HG02870 (cell line): ENCODE results near the gene TMEM217.
"Not testable (repeated sequence)": the region's sequence is repeated elsewhere in the genome, so short reads cannot be mapped to it uniquely, and the experiment has no call there.

Experiments used
- ATAC-seq: cut with Tn5 transposase; IDR thresholded peaks from one replicate; pipeline ENCODE4 v1.9.1; 2021; ENCODE audit warnings: mild to moderate bottlenecking, moderate library complexity; ENCODE audit not compliant: unreplicated experiment

Gene TMEM217

DNA sequence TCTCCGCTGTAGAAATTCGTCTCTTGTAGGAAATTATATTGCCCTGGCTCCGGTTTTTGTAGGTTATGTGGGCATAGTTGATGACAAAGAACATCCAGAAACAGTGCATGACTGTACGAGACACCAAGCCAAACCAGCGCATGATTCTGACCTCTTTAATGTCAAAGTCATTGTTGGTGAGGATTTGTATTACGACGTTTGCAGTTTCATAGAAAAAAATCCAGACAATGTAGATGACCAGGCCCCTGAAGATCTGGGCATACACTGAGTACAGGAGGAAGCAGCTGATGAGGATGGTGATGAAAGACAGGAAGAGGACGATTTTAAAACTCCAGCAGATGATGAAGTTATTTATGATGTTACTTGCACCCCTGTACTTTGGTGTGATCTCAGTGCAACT lies 39.4 kb downstream of the TMEM217 start:
- ATAC-seq: no peak

DNA sequence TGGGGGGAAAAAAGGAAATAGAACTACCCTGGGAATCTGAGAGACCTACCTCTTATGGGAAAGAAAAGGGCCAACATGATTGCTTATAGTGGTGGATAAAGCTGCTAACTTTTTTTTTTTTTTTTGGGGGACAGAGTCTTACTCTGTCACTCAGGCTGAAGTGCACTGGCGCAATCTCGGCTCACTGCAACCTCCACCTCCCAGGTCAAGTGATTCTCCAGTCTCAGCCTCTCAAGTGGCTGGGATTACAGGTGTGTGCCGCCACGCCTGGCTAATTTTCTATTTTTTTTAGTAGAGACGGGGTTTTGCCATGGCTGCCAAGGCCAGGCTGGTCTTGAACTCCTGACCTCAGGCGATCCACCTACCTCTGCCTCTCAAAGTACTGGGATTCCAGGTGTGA lies 39.9 kb downstream of the TMEM217 start:
- no peak for ATAC-seq

DNA sequence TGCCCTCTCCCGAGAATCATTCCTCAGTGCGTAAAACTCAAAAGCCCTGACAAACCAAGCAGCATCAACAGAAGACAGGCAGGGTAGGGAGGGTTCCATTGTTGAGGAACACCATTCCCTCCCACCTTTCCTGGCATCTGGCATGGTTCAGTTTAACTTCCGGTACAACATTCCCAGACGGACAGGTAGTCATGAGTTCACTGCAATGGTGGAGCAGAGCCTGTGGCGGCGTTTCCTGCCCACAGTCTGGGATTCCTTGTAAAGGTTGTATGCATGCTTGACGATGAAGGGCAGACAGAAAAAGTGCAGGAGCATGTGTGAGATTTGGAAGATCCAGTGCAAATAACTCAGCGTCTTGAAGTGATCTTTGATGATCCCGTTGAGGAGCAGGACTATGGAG lies 45.7 kb downstream of the TMEM217 start:
- no peak for ATAC-seq

DNA sequence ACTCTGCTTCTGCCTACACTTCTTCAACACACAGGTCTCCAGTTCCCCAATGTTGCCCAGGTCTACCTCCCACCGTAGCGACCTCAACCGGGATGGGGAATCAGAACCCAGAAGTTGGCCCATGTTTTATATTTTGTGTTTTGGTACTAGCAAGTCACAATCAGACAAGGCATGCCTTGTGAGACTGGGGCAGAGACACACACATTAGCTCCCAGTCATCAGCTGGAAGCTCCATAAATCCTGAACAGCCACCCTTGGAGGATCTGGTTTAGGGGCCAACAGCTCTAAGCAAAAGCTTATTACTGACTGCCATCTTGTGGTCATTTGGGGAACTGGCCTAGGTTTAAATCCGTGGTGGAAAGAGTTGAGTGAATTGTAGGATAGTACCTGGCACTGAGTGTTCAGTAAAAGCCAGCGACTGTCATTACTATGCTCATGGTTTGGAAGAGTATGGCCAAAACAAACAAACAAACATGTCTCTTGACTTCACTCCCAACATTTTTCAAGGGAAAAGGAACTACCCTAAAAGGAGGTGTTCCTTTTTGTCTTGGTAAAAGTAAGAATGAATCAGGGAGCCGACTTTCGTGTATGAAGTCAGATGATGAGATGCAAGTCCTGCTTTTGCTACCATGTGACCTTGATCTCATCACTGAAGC lies 47.5 kb downstream of the TMEM217 start:
- ATAC-seq: no peak

DNA sequence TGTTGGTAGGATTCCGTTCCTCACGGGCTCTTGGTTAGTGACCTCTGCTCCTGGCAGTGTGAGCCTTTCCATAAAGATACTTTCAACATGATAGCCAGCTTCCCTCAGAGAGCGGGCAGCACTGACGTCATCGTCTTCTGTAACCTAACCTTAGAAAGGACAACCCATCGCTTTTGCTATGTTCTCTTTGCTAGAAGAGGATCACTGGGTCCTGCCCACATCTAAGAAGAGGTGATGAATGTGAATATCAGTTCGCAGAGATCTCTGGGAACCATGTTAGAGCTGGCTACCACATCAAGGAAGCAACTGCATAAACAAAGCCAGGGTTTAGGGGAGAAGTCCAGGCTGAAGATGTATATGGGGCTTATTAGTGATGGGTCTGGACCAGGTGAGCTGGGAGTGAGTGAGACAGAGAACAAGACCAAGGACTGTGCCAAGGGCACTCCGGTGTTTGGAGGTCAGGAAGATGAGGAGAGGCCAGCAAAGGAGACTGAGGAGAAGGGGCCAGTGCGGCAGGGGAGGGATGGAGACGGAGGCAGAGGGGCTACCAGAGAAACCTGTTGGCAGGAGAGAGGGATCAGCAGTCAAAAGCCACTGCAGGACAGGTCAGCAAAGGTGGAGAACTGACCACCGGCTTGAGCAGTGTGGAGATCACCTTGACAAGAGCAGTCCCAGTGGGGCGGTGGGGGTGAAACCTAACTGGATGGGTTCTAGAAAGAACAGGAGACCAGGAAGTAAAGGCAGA lies 48.3 kb downstream of the TMEM217 start:
- ATAC-seq: no peak

DNA sequence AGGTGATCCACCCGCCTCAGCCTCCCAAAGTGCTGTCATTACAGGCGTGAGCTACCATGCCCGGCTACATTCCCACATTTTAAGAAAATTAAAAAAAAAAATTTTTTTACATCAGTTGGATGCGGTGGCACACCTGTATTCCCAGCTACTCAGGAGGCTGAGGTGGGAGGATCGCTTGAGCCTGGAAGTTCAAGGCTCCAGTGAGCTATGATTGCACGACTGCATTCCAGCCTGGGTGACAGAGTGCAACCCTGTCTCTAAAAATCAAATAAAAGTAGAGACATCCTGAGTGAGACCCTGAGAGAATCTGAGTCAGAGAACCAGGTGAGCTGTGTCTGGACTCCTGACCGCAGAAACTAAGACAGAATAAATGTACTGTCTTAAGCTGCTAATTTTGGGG lies 49.2 kb downstream of the TMEM217 start:
- ATAC-seq: no peak

DNA sequence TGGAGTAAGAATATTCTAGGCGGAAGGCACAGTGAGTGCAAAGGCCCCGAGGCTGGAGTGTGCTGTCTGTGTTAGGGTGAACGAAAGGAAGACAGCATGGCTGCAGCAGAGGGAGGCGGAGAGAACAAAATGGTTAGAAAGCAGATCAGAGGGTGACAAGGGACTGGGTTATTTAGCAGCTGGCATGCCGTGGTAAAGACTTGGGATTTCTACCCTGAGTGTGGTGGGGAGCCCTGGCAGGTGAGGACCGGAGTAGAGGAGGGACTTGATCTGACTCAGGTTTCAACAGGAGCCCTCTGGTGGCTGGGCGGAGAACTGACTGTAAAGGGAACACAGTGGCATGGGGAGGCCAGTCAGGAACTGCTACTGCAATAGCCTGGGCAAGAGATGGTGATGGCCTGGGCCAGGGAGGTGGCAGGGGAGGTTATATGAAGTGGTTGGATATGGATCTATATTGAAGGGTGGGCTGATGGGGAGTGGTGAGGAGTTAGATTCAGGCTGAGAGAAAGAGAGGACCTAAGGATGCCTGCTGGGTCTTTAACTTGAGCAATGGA lies 50.0 kb downstream of the TMEM217 start:
- ATAC-seq: peak; percentile 63

DNA sequence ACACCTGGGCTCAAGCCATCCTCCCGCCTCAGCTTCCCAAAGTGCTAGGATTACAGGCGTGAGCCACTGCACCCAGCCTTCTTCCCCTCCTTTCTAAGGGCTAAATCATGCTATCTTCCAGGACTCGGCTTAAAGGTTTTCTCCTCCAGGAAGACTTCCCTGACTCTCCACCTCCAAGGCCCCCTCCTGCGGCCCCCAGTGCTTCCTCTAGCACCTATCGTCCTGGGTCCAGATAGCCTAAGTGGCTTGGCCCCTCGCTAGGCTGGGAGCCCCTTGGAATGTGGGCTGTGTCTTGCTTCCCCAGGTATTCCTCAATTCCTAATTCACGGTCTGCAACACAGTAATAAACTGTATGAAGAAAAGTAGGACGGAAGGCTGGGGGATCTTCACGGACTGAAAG lies 51.3 kb downstream of the TMEM217 start:
- ATAC-seq: no peak

DNA sequence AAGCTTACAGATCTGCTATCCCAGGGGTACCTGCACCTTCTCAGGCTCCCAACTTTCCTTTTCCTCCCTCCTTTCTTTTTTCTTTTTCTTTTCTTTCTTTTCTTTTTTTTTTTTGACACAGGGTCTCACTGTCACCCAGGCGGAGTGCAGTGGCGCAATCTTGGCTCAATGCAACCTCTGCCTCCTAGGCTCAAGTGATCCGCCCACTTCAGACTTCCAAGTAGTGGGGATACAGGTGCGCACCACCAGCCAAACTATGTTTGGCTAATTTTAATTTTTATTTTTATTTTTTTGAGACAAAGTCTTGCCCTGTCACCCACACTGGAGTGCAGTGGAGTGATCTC lies 52.0 kb downstream of the TMEM217 start:
- no peak for ATAC-seq

DNA sequence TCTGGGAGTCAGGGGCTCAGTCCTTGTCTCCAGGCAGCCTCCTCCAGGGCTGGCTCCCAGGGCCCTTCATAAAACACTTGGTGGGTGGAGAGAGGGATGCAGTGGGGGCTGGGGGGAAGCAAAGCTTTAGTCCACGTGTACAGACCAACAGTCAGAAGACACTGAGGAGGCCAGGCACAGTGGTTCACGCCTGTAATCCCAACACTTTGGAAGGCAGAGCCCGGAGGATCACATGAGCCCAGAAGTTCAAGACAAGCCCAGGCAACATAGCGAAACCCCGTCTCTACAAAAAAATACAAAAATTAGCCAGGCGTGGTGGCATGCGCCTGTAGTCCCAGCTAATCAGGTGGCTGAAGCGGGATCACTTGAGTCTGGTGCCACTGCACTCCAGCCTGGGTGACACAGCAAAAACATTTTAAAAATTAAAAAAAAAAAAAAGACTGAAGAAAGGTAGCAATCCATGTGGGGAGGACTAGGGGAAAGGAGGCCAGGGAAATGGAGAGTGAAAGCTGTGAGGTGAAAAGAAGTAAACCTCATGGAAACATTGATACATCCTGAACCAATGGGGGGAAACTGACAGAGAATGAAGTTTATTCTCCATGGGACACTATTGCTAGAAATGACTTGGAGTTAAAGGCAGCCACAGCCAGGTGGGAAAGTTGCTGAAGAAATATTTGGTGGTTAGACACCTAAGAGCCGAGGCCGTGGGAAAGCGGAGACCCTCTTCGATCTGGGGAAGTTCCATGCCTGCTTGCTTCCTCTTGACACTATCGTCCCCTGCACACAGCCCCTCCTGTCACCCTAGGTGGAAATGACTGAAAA lies 52.6 kb downstream of the TMEM217 start:
- ATAC-seq: no peak

DNA sequence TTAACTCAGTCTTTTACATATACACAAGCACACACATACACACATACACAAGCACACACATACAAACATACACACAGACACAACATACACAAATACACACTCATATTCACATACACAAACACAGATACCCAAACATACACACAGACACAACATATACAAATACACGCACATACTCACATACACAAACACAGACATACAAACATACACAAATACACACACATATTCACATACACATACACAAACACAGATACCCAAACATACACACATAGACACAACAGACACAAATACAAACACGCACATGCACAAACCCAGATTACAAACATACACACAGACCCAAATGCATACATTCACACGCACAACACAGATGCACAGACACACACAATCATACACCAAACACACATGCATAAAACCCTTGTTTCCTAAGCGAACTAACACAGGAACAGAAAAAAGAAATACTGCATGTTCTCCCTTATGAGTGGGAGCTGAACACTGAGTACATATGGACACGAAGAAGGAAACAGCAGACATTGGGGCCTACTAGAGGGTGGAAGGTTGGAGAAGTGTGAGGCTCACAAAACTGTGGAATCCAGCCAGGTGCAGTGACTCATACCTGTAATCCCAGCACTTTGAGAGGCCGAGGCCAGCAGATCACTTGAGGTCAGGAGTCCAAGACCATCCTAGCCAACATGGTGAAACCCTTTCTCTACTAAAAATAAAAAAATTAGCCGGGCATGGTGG lies 53.8 kb downstream of the TMEM217 start:
- no peak for ATAC-seq

DNA sequence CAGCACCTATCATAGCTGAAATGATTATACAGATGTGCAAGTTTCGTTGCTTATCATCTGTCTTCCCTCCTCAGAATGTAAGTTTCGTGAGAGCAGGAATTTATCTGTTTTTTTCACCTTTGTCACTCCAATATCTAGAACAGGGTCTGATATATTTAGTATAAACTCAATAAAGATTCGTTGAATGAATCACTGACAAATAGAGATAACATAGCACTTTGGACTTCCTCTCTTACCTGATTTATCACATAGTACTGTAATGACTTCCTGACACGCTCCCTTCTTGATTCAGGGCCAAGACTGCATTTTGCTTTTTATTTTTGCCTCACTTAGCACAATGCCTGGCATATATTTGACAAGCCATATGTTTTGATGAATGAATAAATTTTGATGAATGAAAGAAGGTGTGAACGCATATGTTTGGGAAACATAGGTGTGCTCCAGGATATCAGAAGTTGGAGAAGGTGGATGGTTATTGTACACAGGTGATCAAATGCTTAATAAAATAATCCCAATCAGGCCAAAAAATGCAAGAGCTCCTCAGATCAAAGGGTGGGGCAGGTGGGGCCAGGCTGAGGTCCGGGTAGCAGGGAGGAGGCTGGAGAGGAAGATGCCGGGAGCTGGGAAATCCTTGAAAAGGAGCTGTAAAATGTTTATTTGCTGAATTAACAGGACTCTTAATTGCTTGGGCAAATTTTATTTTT lies 55.0 kb downstream of the TMEM217 start:
- no peak for ATAC-seq

DNA sequence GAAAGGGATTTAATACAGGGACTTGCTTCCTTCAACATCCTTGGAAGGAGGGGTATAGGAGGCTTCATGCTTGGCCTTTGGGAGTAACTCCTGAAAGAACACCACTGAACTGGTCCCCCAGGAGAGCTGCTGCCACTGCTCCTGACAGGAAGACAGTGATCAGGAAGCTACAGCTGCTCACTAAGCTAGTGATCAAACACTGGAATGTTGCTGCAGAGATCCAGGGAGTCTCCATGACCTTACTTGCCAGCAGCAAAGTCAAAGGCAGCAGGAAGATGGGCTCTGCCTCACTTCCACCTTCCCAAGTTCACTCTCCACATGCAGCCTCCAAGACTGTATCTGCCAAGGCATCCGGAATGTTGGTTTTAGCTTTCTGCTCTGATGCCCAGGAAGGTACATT lies 56.2 kb downstream of the TMEM217 start:
- ATAC-seq: no peak

DNA sequence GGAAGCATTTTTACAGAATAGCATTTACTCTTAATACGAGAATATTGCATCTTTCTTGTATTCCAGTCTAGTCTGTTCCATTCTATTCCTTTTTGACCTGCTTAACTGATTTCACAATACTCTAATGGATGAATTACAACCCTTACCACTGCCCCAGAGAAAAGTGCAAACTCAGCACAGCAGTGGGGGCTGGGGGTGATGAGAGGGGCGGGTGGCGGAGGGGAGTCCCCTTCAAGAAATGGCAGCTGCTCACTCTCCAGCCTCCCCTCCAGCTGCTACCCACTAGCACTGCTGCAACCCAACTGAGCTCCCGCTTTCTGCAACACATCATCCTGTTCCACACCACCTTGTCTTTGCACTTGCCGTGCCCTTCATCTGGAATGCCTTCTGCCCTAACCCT lies 57.9 kb downstream of the TMEM217 start:
- ATAC-seq: no peak

DNA sequence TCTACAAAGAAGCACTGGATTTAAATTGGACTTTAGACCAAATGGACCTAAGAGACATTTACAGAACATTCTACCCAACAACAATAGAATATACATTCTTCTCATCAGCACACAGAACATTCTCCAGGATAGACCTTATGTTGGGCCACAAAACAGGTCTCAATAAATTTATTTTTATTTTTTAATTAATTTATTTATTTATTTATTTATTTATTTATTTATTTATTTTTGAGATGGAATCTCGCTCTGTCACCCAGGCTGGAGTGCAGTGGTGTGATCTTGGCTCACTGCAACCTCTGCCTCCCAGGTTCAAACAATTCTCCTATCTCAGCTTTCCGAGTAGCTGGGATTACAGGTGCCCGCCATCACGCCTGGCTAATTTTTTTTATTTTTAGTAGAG lies 61.5 kb downstream of the TMEM217 start:
- not testable (repeated sequence) for ATAC-seq

DNA sequence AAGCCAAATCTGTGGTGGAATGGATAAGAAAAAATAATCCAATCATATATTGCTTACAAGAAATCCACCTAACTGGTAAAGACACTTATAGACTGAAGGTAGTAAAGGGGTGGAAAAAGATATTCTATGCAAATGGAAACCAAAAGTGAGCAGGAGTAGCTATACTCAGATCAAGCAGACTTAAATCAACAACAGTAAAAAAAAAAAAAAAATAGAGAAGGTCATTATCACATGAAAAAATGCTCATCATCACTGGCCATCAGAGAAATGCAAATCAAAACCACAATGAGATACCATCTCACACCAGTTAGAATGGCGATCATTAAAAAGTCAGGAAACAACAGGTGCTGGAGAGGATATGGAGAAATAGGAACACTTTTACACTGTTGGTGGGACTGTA lies 63.1 kb downstream of the TMEM217 start:
- ATAC-seq: not testable (repeated sequence)

DNA sequence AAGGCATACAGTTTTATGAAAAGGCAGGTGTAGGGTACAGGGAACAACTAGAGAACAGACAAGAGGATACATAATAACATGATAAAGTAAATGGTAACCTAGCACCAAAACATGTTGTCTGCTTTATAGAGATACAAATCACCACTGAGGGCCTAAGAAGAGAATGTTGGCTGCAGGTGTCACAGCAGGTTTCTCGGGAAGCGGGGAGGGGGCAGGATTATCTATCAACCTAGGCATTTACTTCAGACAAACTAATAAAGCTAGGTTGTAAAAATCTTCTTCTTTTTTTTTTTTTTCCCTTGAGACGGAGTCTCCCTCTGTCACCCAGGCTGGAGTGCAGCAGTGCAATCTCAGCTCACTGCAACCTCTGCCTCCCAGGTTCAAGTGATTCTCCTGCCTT lies 65.3 kb downstream of the TMEM217 start:
- ATAC-seq: no peak

DNA sequence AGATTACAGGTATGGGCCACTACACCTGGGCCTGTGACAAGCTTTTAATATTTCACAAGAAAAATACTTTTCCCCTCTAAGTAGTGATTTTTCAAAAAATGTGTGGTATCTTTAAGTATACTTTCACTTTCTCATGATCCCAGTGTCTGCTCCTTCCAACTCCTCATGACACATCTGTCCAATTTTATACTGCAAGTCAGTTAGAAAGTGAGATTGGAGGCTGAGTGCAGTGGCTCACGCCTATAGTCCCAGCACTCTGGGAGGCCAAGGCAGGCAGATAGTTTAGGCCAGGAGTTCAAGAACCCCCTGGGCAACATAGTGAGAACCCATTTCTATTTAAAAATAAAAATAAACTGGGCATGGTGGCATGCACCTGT lies 67.8 kb downstream of the TMEM217 start:
- ATAC-seq: no peak

DNA sequence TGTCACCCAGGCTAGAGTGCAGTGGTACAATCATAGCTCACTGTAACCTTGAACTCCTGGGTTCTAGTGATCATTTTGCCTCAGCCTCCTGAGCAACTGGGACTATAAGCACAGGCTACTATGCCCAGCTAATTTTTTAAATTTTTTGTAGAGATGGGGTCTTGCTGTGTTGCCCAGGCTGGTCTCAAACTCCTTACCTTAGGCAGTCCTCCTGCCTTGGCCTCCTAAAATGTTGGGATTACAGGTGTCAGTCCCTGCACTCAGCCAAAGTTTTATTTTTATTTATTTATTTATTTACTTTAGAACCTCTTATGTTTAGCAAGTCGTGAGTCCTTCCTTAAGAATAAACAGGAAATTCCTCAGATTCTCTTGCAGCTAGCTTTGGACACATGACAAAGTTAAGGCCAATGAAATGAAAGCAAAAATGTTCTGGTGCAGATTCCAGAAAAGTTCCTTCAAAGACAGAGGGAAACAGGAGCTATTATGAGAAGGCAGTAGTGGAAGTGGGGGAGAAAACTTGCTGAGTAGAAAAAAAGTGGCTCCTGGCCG lies 68.9 kb downstream of the TMEM217 start:
- ATAC-seq: no peak

DNA sequence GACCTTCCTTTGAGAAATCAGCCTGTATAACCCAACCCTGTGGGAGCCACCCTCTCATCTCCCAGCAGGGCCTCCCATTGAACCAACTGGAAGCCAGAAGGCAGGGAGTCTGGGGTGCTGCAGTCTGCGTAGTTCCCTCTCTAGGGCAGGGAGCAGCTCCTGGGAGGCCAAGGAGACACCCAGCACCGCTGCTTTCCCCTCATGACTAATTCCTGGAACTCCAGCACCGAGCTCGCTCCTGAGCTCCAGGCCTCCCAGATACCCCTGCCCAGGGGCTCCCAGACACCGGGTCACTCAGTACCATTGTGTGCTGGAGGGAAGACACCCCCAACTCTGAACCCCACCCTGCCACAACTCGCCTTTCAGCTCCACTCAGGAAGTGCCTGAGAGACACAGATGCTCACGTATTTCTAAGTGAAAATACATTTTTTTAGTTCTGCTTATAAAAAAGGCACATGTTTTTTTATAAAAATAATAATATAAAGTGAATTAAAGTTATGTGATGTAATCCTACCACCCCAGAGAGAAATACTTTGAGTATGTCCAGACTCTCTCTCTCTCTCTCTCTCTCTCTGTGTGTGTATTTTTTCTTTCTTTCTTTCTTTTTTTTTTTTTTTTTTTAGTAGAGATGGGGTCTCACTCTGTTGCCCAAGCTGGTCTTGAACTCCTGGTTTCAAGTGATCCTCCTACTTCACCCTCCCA lies 70.5 kb downstream of the TMEM217 start:
- no peak for ATAC-seq
